NB4 (cell line): ENCODE measurements around the gene PRR36.

Experiments
- DNase-seq: peaks from one replicate; pipeline ENCODE4 v3.0.0; 2010; ENCODE audit warnings: low read depth
- H3K4me3 ChIP-seq: one replicate; pipeline ENCODE4 v1.5.1; 2011; ENCODE audit warnings: mild to moderate bottlenecking, low read depth, low read length, moderate library complexity
- MYC ChIP-seq: IDR thresholded peaks from 2 replicates; pipeline ENCODE4 v1.6.1; 2011; ENCODE audit warnings: low read depth, low read length
- POLR2A ChIP-seq: IDR thresholded peaks from 2 replicates; pipeline ENCODE4 v1.6.1; 2011; ENCODE audit warnings: mild to moderate bottlenecking; ENCODE audit not compliant: insufficient read length; ENCODE audit errors: extremely low read depth
- TF ChIP-seq, protein P1 (sequence below): IDR thresholded peaks from one replicate; pipeline ENCODE4 v1.5.1; 2012; ENCODE audit warnings: low read depth, low read length
- TF ChIP-seq, protein P2 (sequence below): IDR thresholded peaks from 2 replicates; pipeline ENCODE4 v1.6.1; 2011; ENCODE audit warnings: low read depth, low read length

The PRR36 gene

DNA sequence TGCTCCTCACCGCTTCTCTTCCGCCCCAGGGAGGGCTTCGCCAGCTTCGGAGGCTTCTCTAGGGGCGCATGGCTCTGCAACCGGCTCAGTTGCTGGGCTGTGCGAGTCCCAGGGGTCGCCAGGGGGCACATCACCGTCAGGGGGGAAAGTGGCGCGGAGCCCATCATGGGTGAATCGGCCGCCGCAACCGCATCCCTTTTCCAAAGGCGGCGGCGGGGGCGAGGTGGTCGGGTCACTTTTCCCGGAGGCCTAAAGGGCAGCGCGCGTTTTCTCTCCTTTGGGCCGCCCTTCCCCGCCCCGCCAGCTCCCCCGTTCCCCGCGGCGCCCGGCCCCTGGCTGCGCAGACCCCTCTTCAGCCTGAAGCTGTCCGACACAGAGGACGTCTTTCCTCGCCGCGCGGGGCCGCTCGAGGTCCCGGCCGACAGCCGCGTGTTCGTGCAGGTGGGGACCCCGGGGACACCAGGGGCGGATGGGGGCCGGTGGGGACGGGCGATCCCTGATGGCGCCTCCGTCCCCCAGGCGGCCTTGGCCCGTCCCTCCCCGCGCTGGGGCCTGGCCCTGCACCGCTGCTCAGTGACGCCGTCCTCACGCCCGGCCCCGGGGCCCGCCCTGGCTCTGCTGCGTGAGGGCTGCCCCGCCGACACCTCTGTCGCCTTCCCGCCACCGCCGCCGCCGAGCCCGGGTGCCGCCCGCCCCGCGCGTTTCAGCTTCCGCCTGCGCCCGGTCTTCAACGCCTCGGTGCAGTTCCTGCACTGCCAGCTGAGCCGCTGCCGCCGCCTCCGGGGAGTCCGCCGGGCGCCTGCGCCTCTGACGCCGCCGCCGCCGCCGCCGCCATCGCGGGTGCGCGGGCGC lies 42.1 kb upstream of the PRR36 start:
- peak; percentile 52 for DNase-seq
- H3K4me3 ChIP-seq: no peak overlapping the region
- TF ChIP-seq, protein P1, sequence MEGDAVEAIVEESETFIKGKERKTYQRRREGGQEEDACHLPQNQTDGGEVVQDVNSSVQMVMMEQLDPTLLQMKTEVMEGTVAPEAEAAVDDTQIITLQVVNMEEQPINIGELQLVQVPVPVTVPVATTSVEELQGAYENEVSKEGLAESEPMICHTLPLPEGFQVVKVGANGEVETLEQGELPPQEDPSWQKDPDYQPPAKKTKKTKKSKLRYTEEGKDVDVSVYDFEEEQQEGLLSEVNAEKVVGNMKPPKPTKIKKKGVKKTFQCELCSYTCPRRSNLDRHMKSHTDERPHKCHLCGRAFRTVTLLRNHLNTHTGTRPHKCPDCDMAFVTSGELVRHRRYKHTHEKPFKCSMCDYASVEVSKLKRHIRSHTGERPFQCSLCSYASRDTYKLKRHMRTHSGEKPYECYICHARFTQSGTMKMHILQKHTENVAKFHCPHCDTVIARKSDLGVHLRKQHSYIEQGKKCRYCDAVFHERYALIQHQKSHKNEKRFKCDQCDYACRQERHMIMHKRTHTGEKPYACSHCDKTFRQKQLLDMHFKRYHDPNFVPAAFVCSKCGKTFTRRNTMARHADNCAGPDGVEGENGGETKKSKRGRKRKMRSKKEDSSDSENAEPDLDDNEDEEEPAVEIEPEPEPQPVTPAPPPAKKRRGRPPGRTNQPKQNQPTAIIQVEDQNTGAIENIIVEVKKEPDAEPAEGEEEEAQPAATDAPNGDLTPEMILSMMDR: no peak
- TF ChIP-seq, protein P2, sequence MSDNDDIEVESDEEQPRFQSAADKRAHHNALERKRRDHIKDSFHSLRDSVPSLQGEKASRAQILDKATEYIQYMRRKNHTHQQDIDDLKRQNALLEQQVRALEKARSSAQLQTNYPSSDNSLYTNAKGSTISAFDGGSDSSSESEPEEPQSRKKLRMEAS: no peak

DNA sequence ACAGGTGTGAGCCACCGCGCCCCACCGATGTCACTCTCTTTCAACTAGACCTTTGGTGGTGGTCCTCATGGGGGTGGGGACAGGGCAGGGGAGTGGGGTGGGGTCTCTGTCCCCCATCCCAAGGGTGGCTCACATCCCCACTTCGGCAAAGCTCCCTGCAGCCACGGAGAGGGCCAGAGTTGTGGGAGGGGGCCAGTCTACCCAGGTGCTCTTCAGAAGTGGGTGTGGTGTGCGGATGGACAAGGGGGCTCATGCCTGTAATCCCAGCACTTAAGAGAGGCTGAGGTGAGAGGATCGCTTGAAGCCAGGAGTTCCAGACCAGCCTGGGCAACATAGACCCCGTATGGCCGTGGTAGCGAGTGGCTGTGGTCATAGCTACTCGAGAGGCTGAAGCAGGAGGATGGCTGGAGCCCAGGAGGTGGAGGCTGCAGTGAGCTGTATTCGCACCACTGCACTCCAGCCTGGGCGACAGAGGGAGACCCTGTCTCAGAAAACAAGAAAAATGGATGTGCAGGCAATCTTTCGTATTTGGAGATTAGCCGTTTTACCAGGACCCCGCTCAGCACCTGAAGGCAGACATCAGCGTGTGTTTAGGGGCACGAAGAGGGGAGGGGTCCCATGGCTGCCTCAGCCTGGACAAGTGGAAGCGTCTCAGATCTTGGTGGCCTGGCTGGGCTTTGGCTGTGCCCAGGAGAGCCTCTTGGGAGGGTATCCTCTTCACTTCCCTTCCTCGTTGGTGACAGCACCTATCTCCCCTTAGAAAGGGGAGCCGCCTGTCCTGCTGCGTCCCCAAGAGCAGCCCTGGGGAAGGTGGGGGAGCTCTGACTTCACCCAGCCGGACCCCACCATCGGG lies 41.3 kb upstream of the PRR36 start:
- no peak overlapping the region for H3K4me3 ChIP-seq
- TF ChIP-seq, protein P1: no peak
- TF ChIP-seq MYC (no peak), POLR2A (no peak)
- TF ChIP-seq, protein P2: no peak
- DNase-seq: no peak

DNA sequence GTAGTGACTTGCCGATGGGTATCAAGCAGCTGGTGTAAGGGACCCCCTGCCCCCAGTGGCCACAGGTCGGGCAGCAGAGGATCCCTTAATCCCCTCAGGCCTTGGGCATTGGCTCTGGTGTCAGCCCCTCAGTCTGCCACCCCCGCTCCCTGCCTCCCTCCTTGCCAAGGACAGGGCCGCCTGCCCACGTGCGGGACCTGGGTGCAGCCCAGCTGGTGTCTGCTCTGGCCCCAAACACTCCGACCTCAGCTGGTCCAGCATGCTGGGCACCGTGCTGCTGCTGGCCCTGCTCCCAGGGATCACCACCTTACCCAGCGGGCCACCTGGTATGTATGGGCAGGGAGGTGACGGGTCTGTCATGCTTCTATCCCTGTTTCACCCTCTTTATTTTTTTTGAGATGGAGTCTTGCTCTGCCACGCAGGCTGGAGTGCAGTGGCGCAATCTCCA lies 40.4 kb upstream of the PRR36 start, which contains the start of gene TGFBR3L:
Gene TGFBR3L (plus strand): TSS at position 233 of the 448 bp plus-strand sequence.
- DNase-seq: no peak
- TF ChIP-seq MYC: no peak
- TF ChIP-seq, protein P1: no peak
- TF ChIP-seq, protein P2: no peak
- no peak for TF ChIP-seq POLR2A
- H3K4me3 ChIP-seq: no peak within 1 kb of the TSS

DNA sequence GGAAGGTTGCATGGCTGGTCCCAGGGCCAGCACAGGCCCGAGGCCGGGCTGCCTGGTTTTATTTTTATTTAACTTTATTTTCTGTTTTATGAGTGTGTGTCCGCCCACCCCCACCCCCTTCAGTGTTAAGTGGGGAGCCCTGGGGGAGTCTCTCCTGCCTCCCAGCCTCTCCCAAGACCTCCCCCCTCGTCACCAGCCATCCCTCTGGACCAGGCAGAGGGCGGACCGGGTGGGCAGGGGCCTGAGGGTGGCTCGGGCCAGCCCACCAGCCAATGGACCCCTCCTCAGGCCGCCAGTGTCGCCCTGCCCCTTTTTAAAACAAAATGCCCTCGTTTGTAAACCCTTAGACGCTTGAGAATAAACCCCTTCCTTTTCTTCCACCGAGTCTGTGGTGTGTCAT lies 39.9 kb upstream of the PRR36 start:
- no peak overlapping the region for H3K4me3 ChIP-seq
- DNase-seq: no peak
- no peak for TF ChIP-seq MYC
- TF ChIP-seq, protein P2: no peak
- no peak for TF ChIP-seq POLR2A
- TF ChIP-seq, protein P1: no peak

DNA sequence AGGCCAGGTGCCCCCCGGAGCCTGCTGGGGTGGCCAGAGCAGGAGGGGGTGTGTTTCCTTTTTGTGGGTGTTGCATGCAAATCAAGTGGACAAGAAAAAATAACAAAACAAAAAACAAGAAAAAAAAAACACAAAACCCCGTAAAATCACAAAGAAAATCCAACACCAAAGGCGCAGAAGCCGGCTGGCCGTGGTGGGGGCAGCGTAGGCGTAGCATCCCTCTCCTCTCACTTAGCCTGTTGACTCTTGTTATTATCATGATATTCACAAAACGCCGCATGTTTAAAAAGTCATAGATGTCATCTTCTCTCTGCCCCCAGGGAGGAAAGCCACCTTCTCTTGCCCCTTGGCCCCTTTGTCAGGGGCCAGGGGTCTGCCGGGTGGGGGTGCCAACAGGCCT lies 39.5 kb upstream of the PRR36 start:
- DNase-seq: no peak
- TF ChIP-seq MYC (no peak), POLR2A (no peak)
- TF ChIP-seq, protein P1: no peak
- TF ChIP-seq, protein P2: no peak
- no peak overlapping the region for H3K4me3 ChIP-seq
